NCI-H526 (cell line): ENCODE measurements around the gene TMEM62.

Experiments used
- DNase-seq, 2 experiments: peaks; one replicate each; lab custom pipeline; 2025; lab: John Stamatoyannopoulos, UW

Gene TMEM62

DNA sequence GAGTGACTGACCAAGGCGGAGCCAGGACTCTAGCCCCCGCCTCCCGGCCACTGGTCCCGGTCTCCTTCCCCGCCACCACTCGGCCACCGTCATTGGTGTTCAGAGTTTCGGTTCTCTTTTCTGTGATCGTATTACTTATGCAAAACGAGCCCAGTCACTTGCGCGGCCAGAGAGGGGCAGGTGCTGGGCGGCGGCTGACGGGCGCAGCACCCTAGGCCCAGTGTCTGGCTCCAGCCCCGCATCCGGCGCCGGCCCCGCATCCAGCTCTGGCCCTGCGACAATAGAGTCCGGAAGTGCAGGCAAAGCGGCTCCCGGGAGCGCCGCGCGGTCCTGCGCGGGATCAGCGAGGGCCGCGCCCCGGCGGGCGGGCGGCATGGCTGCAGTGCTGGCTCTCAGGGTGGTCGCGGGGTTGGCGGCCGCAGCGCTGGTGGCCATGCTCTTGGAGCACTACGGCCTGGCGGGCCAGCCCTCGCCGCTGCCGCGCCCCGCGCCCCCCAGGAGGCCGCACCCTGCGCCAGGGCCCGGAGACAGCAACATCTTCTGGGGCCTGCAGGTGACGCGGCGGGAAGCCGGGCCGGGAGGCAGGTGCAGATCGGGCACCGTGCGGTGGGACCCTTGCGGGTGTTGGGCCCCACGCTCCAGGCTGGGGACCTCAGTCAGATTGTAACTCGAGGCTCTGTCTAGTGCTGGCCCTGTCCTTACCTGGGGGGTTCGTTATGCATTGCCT is at the start of gene TMEM62:
TSS of gene TMEM62 (plus strand) at position 157 of the 727 bp plus-strand sequence. CDS start at position 374, 217 bp downstream.
- peak; percentile 67 to 87 for DNase-seq

DNA sequence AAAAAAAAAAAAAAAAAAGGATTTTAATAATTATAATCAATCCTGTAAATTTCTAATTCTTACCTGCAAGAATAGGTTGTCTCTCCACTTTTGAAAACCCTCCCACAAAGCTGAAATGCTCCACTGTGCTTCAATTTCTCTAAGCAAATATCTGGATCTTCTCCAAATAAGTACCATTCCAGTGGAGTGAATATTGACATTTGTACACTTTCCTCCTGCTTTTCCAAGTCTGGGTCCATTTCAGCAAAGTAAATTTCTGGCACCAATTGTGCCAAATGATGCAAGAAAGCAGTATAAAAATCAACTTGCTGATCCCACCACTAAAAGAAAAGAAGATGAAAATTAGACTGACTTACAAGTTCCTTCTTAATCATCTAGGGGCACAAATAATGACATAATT is 47.5 kb upstream of the TMEM62 start:
- no peak for DNase-seq

DNA sequence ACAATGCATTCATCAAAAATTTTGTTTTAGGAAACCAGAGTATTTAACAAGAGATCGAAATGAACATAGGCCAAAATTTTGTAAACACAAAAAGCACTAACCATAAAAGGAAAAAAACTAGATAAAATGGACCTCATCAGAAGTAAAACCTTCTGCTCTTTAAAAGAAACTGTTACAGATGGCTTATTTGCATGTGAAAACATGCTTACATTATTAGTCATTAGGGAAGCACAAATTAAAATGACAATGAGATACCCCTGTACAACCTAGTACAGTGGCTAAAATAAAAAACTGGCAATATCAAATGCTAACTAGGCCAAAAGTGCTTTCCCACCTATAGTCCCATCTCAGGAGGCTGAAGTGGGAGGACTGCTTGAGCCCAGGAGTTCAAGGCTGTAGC is 46.8 kb upstream of the TMEM62 start:
- no peak for DNase-seq

DNA sequence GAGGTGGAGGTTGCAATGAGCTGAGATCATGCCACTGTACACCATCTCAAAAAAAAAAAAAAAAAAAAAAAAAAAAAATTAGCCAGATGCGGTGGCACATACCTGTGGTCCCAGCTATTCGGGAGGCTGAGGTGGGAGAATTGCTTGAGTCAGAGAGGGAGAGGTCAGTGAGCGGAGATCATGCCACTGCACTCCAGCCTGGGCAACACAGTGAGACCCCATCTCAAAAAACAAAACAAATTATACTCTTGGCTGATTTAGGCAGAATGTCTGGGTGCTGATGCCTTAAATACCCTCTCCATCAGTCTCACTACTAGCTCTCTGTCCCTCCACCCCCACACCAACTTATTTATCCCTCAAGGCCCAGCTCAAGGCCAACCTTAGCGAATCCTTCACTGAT is 41.5 kb upstream of the TMEM62 start:
- no peak for DNase-seq

DNA sequence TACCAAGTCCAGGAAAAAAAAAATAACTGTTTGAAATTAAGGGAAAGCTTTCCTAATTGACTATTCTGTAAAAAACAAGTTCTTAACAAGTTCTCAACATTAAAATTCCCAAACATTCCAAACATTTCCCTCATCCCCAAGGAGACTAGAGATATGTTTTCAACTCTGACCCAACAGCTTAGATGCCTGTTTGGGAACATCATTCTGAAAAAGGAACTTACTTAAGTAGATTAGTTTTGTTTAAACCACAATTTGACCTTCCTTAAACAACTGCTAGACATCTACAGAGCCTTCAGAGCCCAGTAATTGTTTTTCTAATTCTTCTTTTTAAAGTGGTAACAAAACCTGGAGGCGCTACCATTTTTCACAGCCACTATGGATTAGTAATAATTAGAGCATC is 40.4 kb upstream of the TMEM62 start:
- DNase-seq: no peak

DNA sequence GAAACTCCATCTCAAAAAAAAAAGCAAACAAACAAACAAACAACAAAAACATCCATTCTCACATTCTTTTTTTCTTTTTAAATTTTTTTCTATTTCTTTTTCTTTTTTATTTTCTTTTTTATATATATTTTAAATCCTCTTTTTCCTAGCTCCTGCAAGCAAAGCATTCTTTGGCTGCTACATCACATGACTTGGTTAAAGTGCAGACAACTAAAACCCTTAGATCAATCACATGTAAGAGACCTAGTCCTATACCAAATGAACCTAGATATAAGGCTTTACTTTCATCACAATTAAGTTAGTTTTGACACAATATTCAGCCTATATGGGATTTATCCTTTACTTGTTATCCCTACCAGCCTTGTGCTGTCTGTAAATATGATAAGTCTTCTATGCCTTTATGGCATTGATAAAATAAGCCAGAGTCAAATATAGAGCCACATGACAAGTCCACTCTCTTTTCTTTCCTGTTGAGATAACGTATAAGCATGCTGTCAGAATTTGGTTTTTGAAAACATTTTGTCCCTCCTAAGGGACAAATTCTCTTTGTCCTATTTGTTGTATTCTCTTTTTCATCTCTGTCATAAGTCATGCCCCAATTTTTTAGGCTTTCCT is 38.9 kb upstream of the TMEM62 start:
- no peak for DNase-seq

DNA sequence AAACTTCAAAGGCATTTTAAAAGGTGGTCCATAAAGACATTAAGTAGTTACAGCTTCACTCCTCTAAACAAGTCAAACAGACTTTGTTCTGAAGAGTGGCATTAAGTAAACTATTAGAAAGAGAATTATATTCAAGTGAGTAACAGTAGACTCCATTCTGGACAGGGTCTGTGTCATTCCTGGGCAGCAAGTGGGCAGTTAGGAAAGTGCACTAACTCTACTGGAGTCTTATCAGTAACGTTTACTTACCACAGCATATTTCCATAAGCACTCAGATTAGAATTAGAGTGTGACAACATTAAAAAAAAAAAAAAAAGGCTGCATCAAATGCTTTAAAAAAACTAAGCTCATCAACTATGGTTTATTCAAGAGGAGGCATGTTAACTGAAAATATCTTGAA is 38.1 kb upstream of the TMEM62 start:
- DNase-seq: peak in 1 of 2 experiments; percentile 2

DNA sequence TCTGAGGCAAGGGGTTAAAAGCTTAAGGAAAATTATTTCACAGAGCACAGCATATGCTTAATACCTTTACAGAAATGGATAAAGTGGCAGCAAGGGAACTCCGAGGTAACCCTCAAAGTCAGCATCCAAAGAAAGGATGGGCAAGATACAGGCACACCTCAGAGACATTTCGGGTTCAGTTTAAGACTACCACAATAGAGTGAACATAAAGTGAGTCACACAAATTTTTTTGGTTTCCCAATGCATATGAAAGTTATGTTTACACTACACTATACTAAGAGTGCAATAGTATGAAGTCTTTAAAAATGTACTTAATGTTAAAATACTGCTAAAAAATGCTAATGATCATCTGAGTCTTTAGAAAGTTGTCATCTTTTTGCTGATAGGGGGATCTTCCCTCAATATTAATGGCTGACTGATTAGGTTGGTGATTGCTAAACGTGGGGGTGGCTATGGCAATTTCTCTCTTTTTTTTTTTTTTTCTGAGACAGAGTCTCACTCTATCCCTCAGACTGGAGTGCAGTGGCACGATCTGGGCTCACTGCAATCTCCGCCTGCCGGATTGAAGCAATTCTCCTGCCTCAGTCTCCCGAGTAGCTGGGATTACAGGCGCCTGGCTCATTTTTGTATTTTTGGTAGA is 37.6 kb upstream of the TMEM62 start:
- DNase-seq: no peak

DNA sequence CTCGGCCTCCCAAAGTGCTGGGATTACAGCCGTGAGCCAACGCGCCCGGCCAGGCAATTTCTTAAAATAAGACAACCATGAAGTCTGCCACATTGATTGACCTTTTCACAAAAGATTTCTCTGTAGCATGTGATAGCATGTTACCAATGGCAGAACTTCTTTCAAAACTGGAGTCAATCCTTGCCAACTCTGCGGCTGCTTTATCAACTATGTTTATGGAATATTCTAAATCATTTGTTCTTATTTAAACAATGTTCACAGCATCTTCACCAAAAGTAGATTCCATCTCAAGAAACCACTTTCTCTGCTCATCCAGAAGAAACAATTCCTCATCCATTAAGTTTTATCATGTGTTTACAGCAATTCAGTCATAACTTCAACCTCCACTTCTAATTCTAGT is 37.0 kb upstream of the TMEM62 start:
- DNase-seq: no peak

DNA sequence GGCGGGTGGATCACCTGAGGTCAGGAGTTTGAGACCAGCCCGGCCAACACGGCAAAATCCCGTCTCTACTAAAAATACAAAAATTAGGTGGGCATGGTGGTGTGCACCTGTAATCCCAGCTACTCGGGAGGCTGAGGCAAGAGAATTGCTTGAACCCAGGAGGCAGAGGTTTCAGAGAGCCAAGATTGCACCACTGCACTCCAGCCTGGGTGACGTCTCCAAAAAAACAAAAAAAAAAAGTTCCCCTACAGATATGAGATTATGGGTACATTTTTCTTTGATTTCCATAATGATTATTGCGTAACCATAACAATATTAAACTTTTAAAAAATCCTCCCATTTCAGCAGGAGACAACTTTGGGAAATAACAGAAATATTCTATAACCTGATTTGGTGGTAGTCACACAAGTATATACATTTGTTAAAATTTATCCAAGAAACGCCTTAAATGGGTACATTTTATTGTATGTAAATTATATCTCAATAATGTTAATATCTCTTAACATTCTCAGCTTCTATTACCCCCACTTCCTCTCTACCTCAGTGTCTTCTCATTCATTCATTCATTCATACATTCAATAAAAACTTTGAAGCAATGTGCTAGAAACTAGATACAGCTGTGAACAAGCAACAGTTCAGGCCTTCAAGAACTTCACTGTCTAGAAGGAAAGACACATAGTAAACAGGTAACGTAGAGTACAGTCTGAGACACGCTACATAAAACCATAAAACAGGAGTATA is 34.1 kb upstream of the TMEM62 start:
- no peak for DNase-seq

DNA sequence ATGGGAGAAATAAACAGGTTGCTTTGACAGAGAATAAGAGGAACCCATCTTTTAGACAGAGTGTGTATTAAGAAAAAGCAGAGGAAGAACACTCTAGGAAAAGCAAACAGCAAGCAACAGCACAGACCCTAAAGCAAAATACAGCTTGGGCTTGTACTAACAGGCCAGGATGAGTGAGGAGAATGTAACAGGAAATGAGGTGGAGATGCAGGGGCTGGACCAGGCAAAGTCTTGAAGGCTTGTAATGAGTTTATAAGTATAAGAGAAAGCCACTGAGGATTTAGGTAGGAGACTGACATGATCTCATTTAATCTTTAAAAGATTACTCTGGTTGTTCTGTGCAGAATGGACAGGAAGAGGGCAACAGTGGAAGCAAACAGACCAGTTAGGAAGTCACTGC is 32.4 kb upstream of the TMEM62 start:
- DNase-seq: no peak

DNA sequence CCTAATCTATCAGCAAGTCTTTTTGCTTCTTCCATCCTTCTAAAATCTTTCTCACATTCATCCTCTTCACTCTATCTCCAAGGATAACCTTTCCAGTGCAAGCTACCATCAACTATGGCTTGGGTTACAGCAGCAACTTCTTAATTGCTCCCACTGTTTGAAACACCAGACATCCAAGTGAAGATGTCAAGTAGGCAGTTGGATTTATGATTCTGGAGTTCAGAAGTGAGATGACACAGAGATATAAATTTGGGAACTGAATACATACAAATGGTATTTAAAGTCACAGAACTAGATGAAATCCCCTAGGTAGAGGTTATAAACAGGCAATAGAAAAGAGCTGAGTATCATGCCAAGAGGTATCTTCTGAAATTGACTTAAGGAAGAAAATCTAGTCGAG is 31.2 kb upstream of the TMEM62 start:
- DNase-seq: no peak

DNA sequence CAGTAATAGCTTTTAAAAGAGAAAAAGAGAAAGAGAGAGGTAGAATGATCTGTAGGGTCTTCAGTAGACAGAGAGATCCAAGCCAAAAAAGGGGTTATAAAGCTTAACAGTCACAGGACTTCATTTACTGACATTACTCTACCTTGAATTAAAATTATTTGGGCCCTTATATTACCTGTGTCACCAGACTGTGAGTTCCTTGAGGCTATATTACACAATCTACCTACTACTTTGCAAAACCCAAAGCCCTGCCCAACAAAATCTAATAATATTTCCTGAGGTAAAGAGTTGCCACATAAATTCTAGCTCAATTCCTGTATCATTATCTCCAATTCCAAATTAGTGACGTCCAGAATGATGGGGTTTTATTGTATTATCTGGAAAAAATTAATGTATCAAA is 29.5 kb upstream of the TMEM62 start:
- DNase-seq: no peak

DNA sequence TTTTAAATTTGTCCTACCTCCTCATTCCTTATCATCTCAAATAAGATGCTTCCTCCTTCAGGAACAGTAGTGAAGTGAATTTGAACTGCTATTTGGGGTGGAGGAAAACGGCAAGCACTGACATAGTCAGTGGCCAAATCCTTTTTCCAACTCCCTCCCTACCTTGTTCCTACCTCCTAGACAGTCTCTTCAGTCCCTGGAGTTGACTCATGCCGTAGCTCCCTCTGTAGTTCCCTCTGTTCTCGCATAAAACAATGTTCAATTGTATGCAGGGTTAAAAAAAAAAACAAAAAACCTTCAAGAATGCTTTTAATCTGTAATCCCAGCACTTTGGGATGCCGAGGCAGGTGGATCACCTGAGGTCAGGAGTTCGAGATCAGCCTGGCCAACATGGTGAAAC is 29.0 kb upstream of the TMEM62 start:
- no peak for DNase-seq

DNA sequence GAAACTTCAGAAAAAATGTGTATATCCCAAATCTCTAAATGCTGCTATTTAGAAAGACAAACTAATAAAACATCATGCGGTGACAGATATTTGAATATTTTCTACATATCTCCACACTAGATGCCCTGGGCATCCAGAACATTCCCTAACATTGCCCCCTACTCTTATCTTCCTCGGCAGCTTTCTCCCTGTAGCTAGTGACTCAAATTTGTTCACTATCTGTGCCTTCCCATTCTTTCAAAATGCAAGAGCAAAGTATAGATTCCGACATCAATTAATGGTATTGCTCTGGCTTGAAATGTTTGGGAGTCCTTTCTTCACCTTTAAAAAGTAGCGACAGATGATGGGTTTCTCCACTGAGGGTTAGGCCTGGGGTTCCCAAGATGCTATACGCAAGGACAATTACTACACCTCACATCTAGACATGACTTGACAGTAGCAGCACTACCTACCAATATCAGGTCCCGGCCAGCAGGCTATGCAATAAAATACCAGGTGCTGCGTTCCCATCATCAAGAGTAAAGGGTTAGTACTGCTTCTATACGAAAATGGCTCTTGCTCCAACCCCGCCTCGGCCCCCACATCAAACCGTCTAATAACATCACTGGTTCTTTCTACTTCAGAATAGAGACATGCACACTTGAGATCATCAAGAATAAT is 28.2 kb upstream of the TMEM62 start:
- peak; percentile 24 to 43 for DNase-seq

DNA sequence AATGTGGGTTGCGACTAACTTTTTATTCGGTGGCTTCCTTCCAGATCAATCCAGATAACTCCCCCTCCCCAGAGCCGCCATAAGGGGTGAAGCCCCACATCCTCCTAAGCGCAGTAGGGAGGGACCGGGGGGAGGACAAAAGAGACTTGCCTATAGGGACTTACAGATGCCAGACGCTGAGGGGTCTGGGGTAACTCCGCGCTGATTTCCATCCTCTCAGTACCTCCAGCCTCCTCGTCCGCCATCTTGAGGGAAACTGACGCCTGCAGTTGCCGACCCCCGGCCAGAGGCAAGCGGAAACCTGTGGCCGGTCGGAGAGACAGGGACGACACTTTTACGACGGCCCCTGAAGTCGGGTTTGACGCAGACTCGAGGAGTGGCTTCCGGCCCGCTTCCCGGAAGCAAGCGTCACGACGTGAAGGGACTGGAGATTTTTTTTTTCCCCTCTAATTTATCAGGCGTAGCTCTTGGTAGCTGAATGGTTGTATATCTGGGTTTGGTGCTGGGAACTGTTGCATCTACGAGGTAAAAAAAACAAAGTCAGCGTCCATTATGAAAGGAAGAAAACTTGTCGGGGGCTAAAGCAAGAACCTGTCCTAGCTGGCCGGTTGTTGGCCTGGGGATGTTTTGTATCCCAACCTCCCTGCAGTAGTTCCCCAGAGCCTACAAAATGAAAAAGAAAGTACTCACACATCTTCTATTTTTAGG is 27.5 kb upstream of the TMEM62 start, which contains the start of gene UBR1:
TSS of gene UBR1 (minus strand) at position 261 of the 708 bp plus-strand sequence. CDS start at position 245, 16 bp downstream.
- peak; percentile 87 to 95 for DNase-seq

DNA sequence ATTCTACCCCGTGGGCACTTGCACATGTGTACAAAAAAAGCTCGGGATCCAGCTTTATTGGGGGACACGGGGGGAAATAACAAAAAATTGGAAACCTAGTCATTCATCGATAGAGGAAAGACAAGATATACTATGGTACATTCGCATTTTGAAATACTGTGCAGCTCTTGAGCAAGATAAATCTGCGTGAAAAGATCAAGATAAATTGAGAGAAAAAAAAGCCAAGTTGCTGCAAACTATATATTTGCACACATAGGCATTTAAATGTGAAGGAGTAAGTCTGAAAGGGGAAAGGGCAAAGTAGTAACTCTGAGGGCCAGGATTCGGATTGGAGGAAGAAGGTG is 26.9 kb upstream of the TMEM62 start:
- DNase-seq: no peak

DNA sequence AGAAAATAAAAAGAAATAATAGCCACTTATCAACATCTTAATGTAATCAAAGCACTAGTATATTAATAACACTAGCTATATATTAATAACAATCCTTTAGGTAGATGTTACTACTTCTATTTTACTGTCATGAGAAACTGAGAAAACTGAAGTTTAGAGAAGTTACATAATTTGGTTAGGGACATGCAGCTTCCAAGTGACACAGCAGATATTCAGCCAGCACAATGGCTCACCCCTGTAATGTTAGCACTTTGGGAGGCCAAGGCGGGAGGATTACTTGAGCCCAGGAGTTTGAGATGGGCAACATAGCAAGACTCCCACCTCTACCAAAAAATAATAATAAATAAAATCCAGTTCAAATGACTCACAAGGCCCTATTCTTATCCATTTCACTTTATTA is 25.6 kb upstream of the TMEM62 start:
- no peak for DNase-seq

DNA sequence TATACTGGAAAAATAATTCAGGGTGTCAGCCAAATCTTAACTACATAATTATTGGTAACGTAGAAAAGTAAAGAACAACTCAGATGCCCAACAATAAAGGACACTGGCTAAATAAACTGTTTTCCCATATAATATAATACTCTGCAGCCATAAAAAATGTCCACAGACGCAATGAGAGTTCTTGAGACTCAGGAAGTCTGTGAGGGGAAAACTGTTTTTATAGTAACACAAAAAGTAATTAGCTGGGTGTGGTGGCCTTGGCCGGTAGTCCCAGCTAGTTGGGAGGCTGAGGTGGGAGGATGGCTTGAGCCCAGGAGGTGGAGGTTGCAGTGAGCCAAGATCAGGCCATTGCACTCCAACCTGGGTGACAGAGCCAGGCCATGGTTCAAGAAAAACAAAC is 22.0 kb upstream of the TMEM62 start:
- DNase-seq: no peak

DNA sequence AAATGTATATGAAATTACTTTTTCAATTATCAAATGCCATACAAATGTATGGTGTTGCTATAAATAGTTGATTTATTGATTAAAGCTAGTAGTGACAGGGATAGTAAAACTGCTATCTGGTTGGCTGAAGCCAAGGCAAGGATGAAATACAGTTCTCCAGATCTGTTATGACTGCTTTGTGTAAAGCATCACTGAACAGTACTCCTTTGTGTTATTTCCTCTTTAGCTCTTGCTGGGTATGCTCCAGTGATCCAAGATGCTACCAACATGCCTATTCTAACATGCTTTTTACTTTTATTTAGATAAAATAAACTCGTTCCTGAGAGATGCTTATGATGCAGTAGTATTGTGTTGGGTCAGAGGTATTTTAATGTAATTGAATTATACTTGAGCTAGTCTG is 15.1 kb upstream of the TMEM62 start:
- no peak for DNase-seq

DNA sequence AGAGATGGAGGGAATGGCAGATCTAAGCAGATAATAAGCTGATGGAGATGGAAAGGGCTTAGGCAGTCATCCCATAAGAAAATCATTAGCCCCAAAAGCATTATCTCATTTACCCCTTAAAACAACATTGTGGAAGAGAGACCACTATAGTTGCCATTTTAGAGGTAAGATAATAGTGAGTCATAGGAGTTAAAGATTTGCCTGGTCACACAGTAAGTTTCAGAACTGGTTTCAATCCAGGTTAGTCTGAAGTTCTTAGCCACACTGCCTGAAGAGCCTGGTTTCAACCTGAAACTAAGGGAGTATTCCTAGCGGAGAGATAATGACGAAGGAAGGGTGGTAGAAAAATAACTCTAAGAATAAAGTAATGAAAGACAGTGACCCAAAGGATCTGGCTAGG is 14.6 kb upstream of the TMEM62 start:
- DNase-seq: no peak

DNA sequence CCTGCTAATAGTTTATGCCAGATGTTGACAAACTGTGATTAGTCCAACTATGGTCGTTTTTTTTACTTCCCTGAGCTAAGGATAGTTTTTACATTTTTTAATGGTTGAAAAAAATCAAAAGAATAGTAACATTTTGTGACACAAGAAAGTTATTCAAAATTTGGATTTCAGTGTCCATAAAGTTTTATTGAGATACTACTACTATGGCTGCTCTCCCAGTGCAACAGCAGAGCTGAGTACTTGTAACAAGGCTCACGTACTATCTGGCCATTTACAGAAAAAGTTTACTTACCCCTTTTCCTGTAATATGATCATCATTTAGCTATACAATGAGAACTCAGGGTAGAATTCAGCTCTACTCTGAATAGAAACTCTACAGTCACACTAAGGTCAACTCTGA is 11.5 kb upstream of the TMEM62 start:
- DNase-seq: no peak
